Duodenal mucosa (tissue), 2 donors: ENCODE results near the gene TBCE.
"Not testable (repeated sequence)": the region's sequence is repeated elsewhere in the genome, so short reads cannot be mapped to it uniquely, and the experiment has no call there.

Source experiments
- H3K27ac ChIP-seq: one replicate; pipeline ENCODE4 v1.7.0; 2013; ENCODE audit warnings: low read depth, low read length
- H3K27me3 ChIP-seq, 2 donors: one replicate each; pipeline ENCODE4 v1.7.0; 2013; ENCODE audit warnings: low read length in 2 of 2, control low read depth in 1 of 2; ENCODE audit not compliant: insufficient read depth in 2 of 2, control insufficient read depth in 1 of 2
- H3K36me3 ChIP-seq, 2 donors: one replicate each; pipeline ENCODE4 v1.7.0; 2013; ENCODE audit warnings: low read length in 2 of 2, control low read depth in 1 of 2; ENCODE audit not compliant: insufficient read depth in 2 of 2, control insufficient read depth in 1 of 2
- H3K4me1 ChIP-seq, 2 donors: one replicate each; pipeline ENCODE4 v1.7.0; 2013; ENCODE audit warnings: low read length in 2 of 2, control low read depth in 1 of 2; ENCODE audit not compliant: insufficient read depth in 2 of 2, control insufficient read depth in 1 of 2
- H3K4me3 ChIP-seq, 2 donors: one replicate each; pipeline ENCODE4 v1.7.0; 2013; ENCODE audit warnings: low read length in 2 of 2, low read depth in 1 of 2
- H3K9ac ChIP-seq, 2 donors: one replicate each; pipeline ENCODE4 v1.7.0; 2013; ENCODE audit warnings: low read length in 2 of 2, low read depth in 1 of 2
- H3K9me3 ChIP-seq, 2 donors: one replicate each; pipeline ENCODE4 v1.7.0; 2013; ENCODE audit warnings: low read length in 2 of 2, control low read depth in 1 of 2; ENCODE audit not compliant: control insufficient read depth in 1 of 2

The TBCE gene

DNA sequence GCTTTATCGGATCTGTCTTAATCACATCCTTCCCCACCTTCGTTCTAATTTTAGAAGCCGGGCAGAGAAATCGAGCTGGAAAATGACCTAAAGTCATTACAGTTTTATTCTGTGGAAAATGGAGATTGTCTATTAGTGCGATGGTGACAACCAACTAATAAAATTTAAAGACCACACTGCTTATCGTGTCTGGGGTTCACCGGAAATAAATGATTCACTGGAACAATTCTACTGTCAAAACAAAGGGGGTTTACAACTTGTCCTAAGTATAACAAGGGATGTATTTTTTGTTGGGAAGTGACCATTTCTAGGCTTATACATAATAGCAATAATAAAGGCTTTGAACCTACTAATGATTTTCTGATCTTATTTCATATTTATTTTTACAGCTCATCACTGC lies 81.4 kb downstream of the TBCE start:
- Histone ChIP-seq H3K27ac (no peak overlapping the region), H3K9ac (no peak overlapping the region), H3K27me3 (no peaks in the 10 kb centered on the region), H3K4me3 (no peak overlapping the region), H3K36me3 (peaks cover 36 to 87% of the 10 kb centered on the region in 2 donors), H3K4me1 (no peaks in the 10 kb centered on the region), H3K9me3 (no peaks in the 10 kb centered on the region)

DNA sequence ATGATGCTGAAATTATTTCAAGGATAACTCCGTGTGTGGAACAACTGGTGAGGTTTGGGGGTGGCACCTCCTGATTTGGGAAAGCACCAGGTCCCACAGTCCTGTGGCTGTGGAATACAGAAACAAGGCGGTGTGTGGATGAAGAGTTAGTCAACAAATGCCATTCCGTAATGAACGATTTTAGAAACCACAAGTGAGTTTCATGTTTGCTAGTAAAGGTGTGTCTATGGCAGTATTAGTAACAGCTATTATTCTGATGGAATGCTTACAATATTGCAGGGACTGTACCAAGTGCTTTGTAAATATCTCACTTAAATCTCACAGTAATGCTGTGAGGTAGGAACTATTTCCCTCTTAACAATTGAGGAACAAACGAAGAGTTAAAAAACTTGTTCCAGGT lies 83.2 kb downstream of the TBCE start:
- H3K27me3 ChIP-seq, result no peaks in the 10 kb centered on the region
- H3K4me1 ChIP-seq, result no peaks in the 10 kb centered on the region
- no peak overlapping the region for H3K9ac ChIP-seq
- no peak overlapping the region for H3K27ac ChIP-seq
- no peaks in the 10 kb centered on the region for H3K9me3 ChIP-seq
- H3K36me3 ChIP-seq, result peaks cover 42 to 76% of the 10 kb centered on the region in 2 donors
- no peak overlapping the region for H3K4me3 ChIP-seq

DNA sequence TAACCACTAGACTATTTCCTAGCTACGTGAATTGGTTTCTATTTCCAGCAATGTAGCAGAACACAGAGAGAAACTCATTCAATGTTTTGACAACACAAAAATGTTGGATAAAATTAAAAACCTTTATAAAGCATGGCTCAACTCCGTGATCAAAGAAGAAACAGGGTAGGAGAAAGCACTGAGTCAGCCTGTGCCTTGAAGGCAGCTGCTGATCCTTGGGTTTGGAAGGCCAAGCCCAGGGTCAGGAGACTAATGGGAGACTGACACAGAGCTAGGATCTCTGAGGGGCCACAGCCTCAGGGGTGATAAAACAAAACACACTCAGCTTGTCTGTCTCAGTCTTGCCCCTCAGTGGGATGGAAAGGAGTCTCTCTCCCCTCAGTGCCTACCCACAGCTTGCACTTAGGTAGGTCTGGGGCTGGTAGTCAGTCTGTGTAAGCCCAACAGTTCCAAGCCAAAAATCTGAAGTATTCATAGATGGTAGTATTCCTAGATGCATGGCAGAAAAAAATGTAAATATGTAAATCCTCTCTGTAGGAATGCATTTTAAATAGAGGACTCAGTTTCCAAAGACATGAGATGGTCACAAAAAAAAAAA lies 83.8 kb downstream of the TBCE start:
- H3K27me3 ChIP-seq, result no peaks in the 10 kb centered on the region
- H3K9me3 ChIP-seq, result no peaks in the 10 kb centered on the region
- H3K4me1 ChIP-seq, result peaks cover 0 to 4% of the 10 kb centered on the region in 2 donors
- no peak overlapping the region for H3K4me3 ChIP-seq
- H3K27ac ChIP-seq, result no peak overlapping the region
- peaks cover 42 to 71% of the 10 kb centered on the region in 2 donors for H3K36me3 ChIP-seq
- no peak overlapping the region for H3K9ac ChIP-seq

DNA sequence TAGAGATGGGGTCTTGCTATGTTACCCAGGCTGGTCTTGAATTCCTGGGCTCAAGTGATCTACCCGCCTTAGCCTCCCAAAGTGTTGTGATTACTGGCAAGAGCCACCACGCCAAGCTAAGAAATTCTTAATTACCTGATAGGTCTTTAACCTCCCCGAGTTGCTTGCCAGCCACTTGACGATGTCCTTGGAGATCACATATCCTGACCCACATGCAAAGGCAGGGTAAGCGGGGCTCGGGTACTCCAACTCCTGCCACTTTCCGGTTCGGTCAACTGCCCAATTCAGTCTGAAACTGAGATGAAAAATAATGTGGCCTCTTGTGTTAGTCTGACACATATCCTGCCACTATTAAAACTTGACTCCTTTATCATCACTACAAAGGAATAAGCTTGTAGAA lies 86.8 kb downstream of the TBCE start:
- no peaks in the 10 kb centered on the region for H3K27me3 ChIP-seq
- H3K4me1 ChIP-seq, result peaks cover 0 to 5% of the 10 kb centered on the region in 2 donors
- H3K36me3 ChIP-seq, result peaks cover 31 to 45% of the 10 kb centered on the region in 2 donors
- no peak overlapping the region for H3K4me3 ChIP-seq
- H3K9me3 ChIP-seq, result no peaks in the 10 kb centered on the region
- no peak overlapping the region for H3K9ac ChIP-seq
- H3K27ac ChIP-seq, result no peak overlapping the region

DNA sequence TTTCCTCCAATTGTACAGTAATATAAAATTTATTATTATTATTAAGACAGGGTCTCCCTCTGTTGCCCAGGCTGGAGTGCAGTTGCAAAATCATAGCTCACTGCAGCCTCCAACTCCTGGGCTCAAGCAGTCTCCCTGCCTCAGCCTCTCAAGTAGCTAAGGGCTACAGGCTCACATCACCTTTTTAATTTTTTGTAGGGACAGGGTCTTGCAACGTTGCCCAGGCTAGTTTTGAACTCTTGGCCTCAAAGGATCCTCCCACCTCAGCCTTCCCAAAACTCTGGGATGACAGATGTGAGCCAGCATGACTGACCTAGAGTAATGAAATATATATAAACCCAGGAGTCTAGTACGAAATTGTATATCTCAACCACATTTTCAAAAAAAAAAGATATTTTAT lies 87.9 kb downstream of the TBCE start:
- no peak overlapping the region for H3K27ac ChIP-seq
- no peak overlapping the region for H3K4me3 ChIP-seq
- peaks cover 0 to 5% of the 10 kb centered on the region in 2 donors for H3K4me1 ChIP-seq
- no peaks in the 10 kb centered on the region for H3K27me3 ChIP-seq
- H3K9ac ChIP-seq, result no peak overlapping the region
- no peaks in the 10 kb centered on the region for H3K9me3 ChIP-seq
- H3K36me3 ChIP-seq, result peaks cover 28 to 34% of the 10 kb centered on the region in 2 donors

DNA sequence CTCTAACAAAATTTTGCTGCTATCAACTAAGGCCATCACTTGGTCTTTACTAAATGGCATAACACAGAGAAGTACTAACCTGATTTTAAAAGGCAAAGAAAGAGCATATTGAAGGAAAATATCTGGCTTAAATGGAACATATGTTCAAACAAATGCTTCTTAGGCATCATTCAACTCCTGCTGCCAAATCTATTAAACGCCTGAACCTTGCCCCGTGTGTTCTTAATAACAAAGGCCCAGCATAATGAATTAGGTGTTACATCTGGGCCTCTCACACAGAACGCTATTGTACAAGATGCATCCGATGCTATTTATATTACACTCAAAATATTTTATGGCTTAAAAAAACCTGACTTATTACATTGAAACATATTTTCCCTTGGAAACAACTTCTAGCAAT lies 88.6 kb downstream of the TBCE start:
- Histone ChIP-seq H3K9ac (no peak overlapping the region), H3K4me1 (peaks cover 0 to 5% of the 10 kb centered on the region in 2 donors), H3K36me3 (peaks cover 21 to 27% of the 10 kb centered on the region in 2 donors), H3K27ac (no peak overlapping the region), H3K9me3 (no peaks in the 10 kb centered on the region), H3K27me3 (no peaks in the 10 kb centered on the region), H3K4me3 (no peak overlapping the region)

DNA sequence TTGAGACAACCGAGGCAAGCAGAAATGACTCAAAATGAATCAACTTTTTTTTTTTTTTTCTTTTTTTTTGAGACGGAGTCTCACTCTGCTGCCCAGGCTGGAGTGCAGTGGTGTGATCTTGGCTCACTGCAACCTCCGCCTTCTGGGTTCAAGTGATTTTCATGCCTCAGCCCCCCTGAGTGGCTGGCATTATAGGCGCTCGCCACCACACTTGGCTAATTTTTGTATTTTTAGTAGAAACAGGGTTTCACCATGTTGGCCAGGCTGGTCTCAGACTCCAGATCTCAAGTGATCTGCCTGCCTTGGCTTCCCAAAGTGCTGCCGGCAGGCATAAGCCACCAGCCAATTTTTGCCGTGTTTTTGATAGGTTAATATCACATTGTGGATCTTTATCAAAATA lies 90.6 kb downstream of the TBCE start:
- H3K9ac ChIP-seq, H3K9me3 ChIP-seq, H3K4me3 ChIP-seq, H3K4me1 ChIP-seq, H3K27ac ChIP-seq, H3K27me3 ChIP-seq: not testable (repeated sequence)
- peaks cover 12 to 14% of the 10 kb centered on the region in 2 donors for H3K36me3 ChIP-seq

DNA sequence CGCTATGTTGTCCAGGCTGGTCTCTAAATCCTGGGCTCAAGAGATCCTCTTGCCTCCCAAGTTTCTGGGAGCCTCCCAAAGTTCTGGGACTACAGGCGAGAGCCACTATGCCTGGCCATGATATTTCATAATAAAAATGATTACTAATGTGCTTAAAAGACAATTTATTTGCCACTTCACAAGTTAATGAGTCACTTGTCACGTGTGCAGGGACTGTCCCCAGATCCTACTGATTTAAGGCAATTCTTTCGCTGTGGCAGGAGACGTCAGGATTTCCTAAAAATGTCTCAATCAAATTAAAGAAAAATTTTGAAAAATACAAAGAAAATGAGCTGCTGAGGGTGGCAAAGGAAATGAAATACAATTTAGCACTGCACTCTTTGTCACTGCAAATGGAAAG lies 93.5 kb downstream of the TBCE start:
- peaks cover 0 to 3% of the 10 kb centered on the region in 2 donors for H3K36me3 ChIP-seq
- H3K27me3 ChIP-seq, result no peaks in the 10 kb centered on the region
- H3K9ac ChIP-seq, result no peak overlapping the region
- H3K4me1 ChIP-seq, result peaks cover 0 to 3% of the 10 kb centered on the region in 2 donors
- H3K9me3 ChIP-seq, result no peaks in the 10 kb centered on the region
- no peak overlapping the region for H3K4me3 ChIP-seq
- no peak overlapping the region for H3K27ac ChIP-seq

DNA sequence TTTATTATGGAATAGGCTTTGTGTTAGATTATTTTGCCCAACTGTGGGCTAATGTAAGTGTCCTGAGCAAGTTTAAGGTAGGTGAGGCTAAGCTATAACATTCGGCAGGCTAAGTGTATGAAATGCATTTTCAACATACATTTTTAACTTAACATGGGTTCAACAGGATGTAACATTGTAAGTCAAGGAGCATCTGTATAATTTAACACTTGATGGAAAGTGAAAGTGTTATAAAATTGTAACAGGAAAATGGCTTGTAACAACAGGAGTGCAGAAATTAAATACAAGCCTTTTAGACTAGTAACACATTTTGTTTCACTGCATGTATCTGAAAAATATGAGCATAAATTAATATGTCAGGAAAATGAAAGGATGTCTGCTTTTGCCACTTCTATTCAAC lies 94.7 kb downstream of the TBCE start:
- Histone ChIP-seq H3K27me3 (no peaks in the 10 kb centered on the region), H3K4me3 (no peak overlapping the region), H3K27ac (no peak overlapping the region), H3K4me1 (no peaks in the 10 kb centered on the region), H3K9me3 (no peaks in the 10 kb centered on the region), H3K9ac (no peak overlapping the region), H3K36me3 (peaks cover 2 to 3% of the 10 kb centered on the region in 2 donors)

DNA sequence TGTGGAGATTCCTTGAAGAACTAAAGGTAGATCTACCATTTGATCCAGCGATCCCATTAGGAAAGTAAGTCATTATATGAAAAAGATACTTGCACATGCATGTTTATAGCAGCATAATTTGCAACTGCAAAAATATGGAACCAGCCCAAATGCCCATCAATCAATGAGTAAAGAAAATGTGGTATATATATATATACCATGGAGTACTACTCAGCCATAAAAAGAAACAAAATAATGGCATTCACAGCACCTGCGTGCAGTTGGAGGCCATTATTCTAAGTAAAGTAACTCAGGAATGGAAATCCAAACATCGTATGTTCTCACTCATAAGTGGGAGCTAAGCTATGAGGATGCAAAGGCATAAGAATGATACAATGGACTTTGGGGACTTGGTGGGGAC lies 95.6 kb downstream of the TBCE start:
- H3K4me1 ChIP-seq, H3K27ac ChIP-seq, H3K4me3 ChIP-seq, H3K9me3 ChIP-seq, H3K36me3 ChIP-seq, H3K27me3 ChIP-seq, H3K9ac ChIP-seq: not testable (repeated sequence)

DNA sequence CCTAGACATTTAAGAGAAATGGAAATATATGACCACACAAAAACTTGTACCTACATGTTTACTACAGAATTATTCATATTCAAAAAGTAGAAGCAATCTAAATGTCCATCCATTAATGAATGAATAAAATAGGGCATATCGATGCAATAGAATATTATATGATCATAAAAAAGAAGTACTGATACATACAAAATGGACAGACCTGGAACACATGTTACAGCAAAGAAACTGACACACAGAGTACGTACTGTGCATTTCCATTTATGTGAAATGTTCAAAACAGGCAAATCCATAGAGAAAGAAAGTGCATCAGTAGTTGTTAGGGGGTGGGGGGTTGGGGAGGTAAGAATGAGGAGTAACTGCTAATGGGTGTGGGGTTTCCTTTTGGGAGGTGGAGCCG lies 97.8 kb downstream of the TBCE start:
- Histone ChIP-seq H3K27me3 (no peaks in the 10 kb centered on the region), H3K4me1 (no peaks in the 10 kb centered on the region), H3K4me3 (no peak overlapping the region), H3K9ac (no peak overlapping the region), H3K36me3 (peaks cover 2 to 3% of the 10 kb centered on the region in 2 donors), H3K9me3 (no peaks in the 10 kb centered on the region), H3K27ac (no peak overlapping the region)
